Tibial nerve (tissue), 4 donors: ENCODE measurements around the gene ABHD8. TPM values are rescaled to one million over a fixed set of nuclear protein-coding genes. Genes with fewer than 3 reads are reported as not detected.
"Not testable (repeated sequence)": the region's sequence is repeated elsewhere in the genome, so short reads cannot be mapped to it uniquely, and the experiment has no call there.

Source experiments
- DNase-seq, 2 donors: peaks; one replicate each; pipeline ENCODE4 v3.0.0-alpha.2; 2019; ENCODE audit warnings: low spot score in 2 of 2
- H3K27ac ChIP-seq, 4 donors: fragments of 200-600 bp; sonication (generic) in 3 of 4; one replicate each; pipeline ENCODE4 v1.5.1; 2017 to 2019; ENCODE audit warnings: mild to moderate bottlenecking in 1 of 4
- H3K27me3 ChIP-seq, 2 donors: fragments of 200-600 bp; sonication (generic) in 1 of 2; one replicate each; pipeline versions ENCODE4 v1.5.1 to v1.6.0; 2017 to 2019
- H3K36me3 ChIP-seq, 3 donors: fragments of 200-600 bp; sonication (generic); one replicate each; pipeline ENCODE4 v1.5.1; 2018 to 2019
- H3K4me1 ChIP-seq, 4 donors: fragments of 200-600 bp; sonication (generic) in 3 of 4; one replicate each; pipeline ENCODE4 v1.5.1; 2017 to 2019
- H3K4me3 ChIP-seq, 4 donors: fragments of 200-600 bp; sonication (generic) in 3 of 4; one replicate each; pipeline ENCODE4 v1.5.1; 2017 to 2019; ENCODE audit warnings: mild to moderate bottlenecking in 1 of 4, moderate library complexity in 1 of 4
- H3K9me3 ChIP-seq, 4 donors: fragments of 200-600 bp; sonication (generic) in 3 of 4; one replicate each; pipeline ENCODE4 v1.5.1; 2017 to 2019
- CTCF ChIP-seq, 5 experiments: fragments of 200-600 bp in 3 of 5; fragments of 450-650 bp in 2 of 5; sonication (generic) in 3 of 5; IDR thresholded peaks; one replicate each; pipeline ENCODE4 v1.5.1; 2016 to 2019; ENCODE audit warnings: antibody characterized with exemption in 5 of 5, mild to moderate bottlenecking in 3 of 5, moderate library complexity in 2 of 5
- EP300 ChIP-seq, 2 donors: sonication (generic); formaldehyde crosslinking; IDR thresholded peaks; one replicate each; pipeline ENCODE4 v1.6.1; 2017; ENCODE audit warnings: antibody characterized with exemption in 2 of 2, mild to moderate bottlenecking in 1 of 2
- POLR2A ChIP-seq, 2 donors: fragments of 450-650 bp; IDR thresholded peaks; one replicate each; pipeline ENCODE4 v1.6.1; 2017; ENCODE audit warnings: antibody characterized with exemption in 2 of 2, mild to moderate bottlenecking in 2 of 2, moderate library complexity in 2 of 2
- WGBS, 2 donors: methylation state at CpG; one replicate each; pipeline ENCODE4 v1.1.5; 2018; 5-methylcytosine and 5-hydroxymethylcytosine counted together
- total RNA-seq, 4 donors: library from RNA; depleted of rRNA; stranded (reverse); fragments of >200 nt; gene quantifications; one replicate each; pipeline ENCODE4 v1.1.0, GENCODE V29; 2016

Gene ABHD8
- total RNA-seq, 4 donors from 2014 or later: 15.7 to 22.9 (median 19.9) TPM

DNA sequence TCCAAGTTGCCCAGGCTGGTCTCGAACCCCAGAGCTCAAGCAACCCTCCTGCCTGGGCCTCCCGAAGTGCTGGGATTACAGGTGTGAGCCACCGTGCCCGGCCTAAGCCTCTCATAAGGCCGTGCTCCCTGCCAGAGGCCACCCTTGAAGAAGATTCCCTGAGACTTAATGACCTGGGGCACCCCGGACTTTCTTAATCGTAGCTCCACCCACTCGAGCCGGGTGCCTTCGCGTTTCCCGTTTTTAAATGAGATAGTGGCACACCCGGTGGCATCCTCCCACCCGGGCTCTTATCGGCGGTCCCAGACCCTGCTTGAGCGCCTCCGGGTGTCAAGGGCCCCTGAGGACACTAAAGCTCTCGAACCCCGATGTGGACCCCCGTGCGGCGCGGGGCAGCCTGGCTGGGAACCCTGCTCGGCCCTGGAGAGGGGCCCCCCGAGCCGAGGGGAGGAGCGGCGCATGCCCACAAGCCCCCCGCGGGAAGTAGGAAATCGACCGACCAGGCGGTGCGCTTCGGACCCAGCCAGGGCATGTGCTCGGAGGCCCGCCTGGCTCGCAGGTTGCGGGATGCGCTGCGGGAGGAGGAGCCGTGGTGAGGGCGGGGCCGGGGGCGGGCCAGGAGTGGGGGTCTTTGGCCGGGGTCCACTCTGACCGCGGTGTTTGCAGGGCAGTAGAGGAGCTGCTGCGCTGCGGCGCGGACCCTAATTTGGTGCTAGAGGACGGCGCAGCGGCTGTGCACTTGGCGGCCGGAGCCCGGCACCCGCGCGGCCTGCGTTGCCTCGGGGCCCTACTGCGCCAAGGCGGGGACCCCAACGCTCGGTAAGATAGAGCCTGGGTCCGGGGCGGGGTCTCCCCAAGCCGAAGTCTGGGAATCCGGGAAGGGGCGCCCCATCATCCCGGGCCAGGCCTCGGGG is 21.6 kb downstream of the ABHD8 start, which contains the start of gene ANKLE1:
ANKLE1 (plus strand) TSS at position 511 of the 914 bp plus-strand sequence; CDS start at position 531, 20 bp downstream.
- Histone ChIP-seq H3K9me3 (no peaks in the 10 kb centered on the region), H3K27ac (no peak within 1 kb of the TSS), H3K36me3 (peaks cover 0 to 45% (median 2%) of the 10 kb centered on the region in 3 donors), H3K4me1 (peaks cover 0 to 19% (median 12%) of the 10 kb centered on the region in 4 donors), H3K4me3 (peak within 1 kb of the TSS in 3 of 4 donors; percentile 28 to 43 (median 41)), H3K27me3 (peaks cover 0 to 25% of the 10 kb centered on the region in 2 donors)
- 10 to 16% methylated on average over 31 to 43 of the region's 75 CpGs for WGBS, 2 donors
- no peak for DNase-seq
- TF ChIP-seq POLR2A (IDR thresholded peaks at IDR 0.05) (no peak), EP300 (IDR thresholded peaks at IDR 0.05) (no peak), CTCF (IDR thresholded peaks at IDR 0.05) (no peak)

GRCh38 chr19:17279436-17279835 is 23.8 kb downstream of the ABHD8 start:
- DNase-seq: no peak
- Histone ChIP-seq H3K4me1 (peaks cover 0 to 19% (median 12%) of the 10 kb centered on the region in 4 donors), H3K27ac (no peak overlapping the region), H3K27me3 (peaks cover 0 to 25% of the 10 kb centered on the region in 2 donors), H3K36me3 (peaks cover 0 to 57% (median 18%) of the 10 kb centered on the region in 3 donors), H3K9me3 (no peaks in the 10 kb centered on the region), H3K4me3 (no peak overlapping the region)
- WGBS, 2 donors: 62 to 78% methylated on average over 3 of the region's 3 CpGs
- TF ChIP-seq EP300 (IDR thresholded peaks at IDR 0.05): no peak
- no peak for TF ChIP-seq CTCF (IDR thresholded peaks at IDR 0.05)
- no peak for TF ChIP-seq POLR2A (IDR thresholded peaks at IDR 0.05)

DNA sequence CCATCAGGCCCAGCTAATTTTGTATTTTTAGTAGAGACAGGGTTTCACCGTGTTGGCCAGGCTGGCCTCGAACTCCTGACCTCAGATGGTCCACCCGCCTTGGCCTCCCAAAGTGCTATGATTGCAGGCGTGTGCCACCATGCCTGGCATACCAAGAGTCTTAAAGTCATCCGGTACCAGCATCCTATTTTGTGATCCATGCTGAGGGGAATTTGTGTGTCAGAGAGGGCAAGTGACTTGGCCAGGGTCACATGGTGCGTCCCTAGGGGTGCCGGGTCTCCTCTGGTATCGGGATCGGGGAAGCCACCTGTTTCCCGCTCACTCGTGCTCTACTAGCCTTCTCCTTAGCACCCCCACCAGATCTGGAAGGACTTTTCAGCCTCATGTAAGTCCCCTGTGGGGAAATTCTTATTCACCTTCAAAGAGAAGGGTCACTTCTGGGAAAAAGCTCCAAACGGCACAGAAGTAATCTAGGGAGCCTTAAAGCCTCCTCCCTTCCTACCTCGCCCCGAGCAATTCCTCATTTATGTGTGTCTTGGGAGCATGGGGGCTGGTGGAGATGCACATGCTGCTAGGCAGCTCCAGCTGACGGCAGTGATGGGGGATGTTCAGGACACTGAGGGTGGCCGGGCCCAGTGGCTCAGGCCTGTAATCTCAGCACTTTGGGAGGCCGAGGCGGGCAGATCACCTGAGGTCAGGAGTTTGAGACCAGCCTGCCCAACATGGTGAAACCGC is 27.6 kb downstream of the ABHD8 start:
- Histone ChIP-seq H3K27me3 (no peaks in the 10 kb centered on the region), H3K4me3 (no peak overlapping the region), H3K4me1 (no peaks in the 10 kb centered on the region), H3K36me3 (peaks cover 3 to 86% (median 25%) of the 10 kb centered on the region in 3 donors), H3K9me3 (no peaks in the 10 kb centered on the region), H3K27ac (no peak overlapping the region)
- no peak for DNase-seq
- no peak for TF ChIP-seq EP300 (IDR thresholded peaks at IDR 0.05)
- TF ChIP-seq POLR2A (IDR thresholded peaks at IDR 0.05): no peak
- no peak for TF ChIP-seq CTCF (IDR thresholded peaks at IDR 0.05)
- 84 to 90% methylated on average over 19 of the region's 19 CpGs for WGBS, 2 donors

DNA sequence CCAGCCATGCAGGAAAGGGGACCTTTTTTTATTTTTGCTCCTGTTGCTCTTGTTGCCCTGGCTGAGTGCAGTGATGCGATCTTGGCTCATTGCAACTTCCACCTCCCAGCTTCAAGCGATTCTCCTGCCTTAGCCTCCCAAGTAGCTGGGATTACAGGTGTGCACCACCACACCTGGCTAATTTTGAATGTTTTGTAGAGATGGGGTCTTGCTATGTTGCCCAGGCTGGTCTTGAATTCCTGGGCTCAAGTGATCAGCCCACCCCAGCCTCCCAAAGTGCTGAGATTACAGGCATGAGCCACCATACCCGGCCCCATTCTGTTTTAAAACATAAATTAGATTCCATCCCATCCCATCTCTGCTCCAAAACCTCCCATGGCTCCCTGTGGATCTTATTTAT is 28.3 kb downstream of the ABHD8 start:
- H3K4me1 ChIP-seq, DNase-seq, H3K9me3 ChIP-seq, H3K27me3 ChIP-seq, H3K4me3 ChIP-seq, H3K27ac ChIP-seq: not testable (repeated sequence)
- 98 to 100% methylated on average over 3 of the region's 3 CpGs for WGBS, 2 donors
- peaks cover 3 to 93% (median 25%) of the 10 kb centered on the region in 3 donors for H3K36me3 ChIP-seq

DNA sequence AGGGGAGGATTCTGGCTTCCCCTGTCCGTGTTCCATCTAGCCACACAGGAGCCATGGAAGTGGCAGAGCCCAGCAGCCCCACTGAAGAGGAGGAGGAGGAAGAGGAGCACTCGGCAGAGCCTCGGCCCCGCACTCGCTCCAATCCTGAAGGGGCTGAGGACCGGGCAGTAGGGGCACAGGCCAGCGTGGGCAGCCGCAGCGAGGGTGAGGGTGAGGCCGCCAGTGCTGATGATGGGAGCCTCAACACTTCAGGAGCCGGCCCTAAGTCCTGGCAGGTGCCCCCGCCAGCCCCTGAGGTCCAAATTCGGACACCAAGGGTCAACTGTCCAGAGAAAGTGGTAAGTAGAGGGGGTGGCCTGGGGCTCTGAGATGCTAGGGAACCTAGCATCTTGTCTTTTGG is 34.5 kb downstream of the ABHD8 start:
- no peak overlapping the region for H3K27ac ChIP-seq
- 95 to 96% methylated on average over 8 to 13 of the region's 13 CpGs for WGBS, 2 donors
- H3K4me1 ChIP-seq: peaks cover 0 to 19% (median 6%) of the 10 kb centered on the region in 4 donors

More for the DNA sequence above, 34.5 kb downstream of the ABHD8 start:
- TF ChIP-seq POLR2A (IDR thresholded peaks at IDR 0.05) (no peak), CTCF (IDR thresholded peaks at IDR 0.05) (no peak), EP300 (IDR thresholded peaks at IDR 0.05) (no peak)
- Histone ChIP-seq H3K36me3 (peaks cover 0 to 52% (median under 1%) of the 10 kb centered on the region in 3 donors), H3K4me3 (no peak overlapping the region), H3K27me3 (no peaks in the 10 kb centered on the region), H3K9me3 (no peaks in the 10 kb centered on the region)
- no peak for DNase-seq
